ENCODE results near the gene TLE1. TPM values are rescaled to one million over a fixed set of nuclear protein-coding genes. Genes with fewer than 3 reads are reported as not detected.

TLE1 gene
- total RNA-seq, 2 experiments from 2014 or later, result 0.37 to 0.75 TPM

- H3K27ac Mint-ChIP-seq, result no peak overlapping the region
- H3K9me3 Mint-ChIP-seq, result no peaks in the 10 kb centered on the region
- H3K4me3 Mint-ChIP-seq, result no peak overlapping the region
- no peaks in the 10 kb centered on the region for H3K4me1 Mint-ChIP-seq
- H3K27me3 Mint-ChIP-seq, result no peaks in the 10 kb centered on the region
- POLR2A ChIA-PET, result no interaction called here
- H3K36me3 Mint-ChIP-seq (ENCODE audit: low read depth), result no peaks in the 10 kb centered on the region
- CTCF ChIA-PET, result no interaction called here
- no peak for DNase-seq
Measured at GRCh38 chr9:81574405-81574804, 114.9 kb downstream of the TLE1 start.

GRCh38 chr9:81573415-81574321, 115.7 kb downstream of the TLE1 start:
- ChIA-PET POLR2A (no interaction called here), CTCF (no interaction called here)
- DNase-seq, result no peak
- no peaks in the 10 kb centered on the region for H3K36me3 Mint-ChIP-seq (ENCODE audit: low read depth)
- no peaks in the 10 kb centered on the region for H3K27me3 Mint-ChIP-seq
- H3K9me3 Mint-ChIP-seq, result no peaks in the 10 kb centered on the region
- no peak overlapping the region for H3K4me3 Mint-ChIP-seq
- no peak overlapping the region for H3K27ac Mint-ChIP-seq
- no peaks in the 10 kb centered on the region for H3K4me1 Mint-ChIP-seq

- H3K27ac Mint-ChIP-seq, result no peak overlapping the region
- H3K36me3 Mint-ChIP-seq (ENCODE audit: low read depth), result no peaks in the 10 kb centered on the region
- no peak overlapping the region for H3K4me3 Mint-ChIP-seq
- H3K4me1 Mint-ChIP-seq, result no peaks in the 10 kb centered on the region
- ChIA-PET CTCF (no interaction called here), POLR2A (no interaction called here)
- DNase-seq, result no peak
- no peaks in the 10 kb centered on the region for H3K9me3 Mint-ChIP-seq
- H3K27me3 Mint-ChIP-seq, result no peaks in the 10 kb centered on the region
Measured at GRCh38 chr9:81570083-81570482, 119.3 kb downstream of the TLE1 start.

GRCh38 chr9:81566074-81566698, 123.2 kb downstream of the TLE1 start:
- no peak overlapping the region for H3K27ac Mint-ChIP-seq
- no peaks in the 10 kb centered on the region for H3K27me3 Mint-ChIP-seq
- CTCF ChIA-PET, result no interaction called here
- H3K36me3 Mint-ChIP-seq (ENCODE audit: low read depth), result no peaks in the 10 kb centered on the region
- H3K4me1 Mint-ChIP-seq, result no peaks in the 10 kb centered on the region
- H3K4me3 Mint-ChIP-seq, result no peak overlapping the region
- POLR2A ChIA-PET, result no interaction called here
- H3K9me3 Mint-ChIP-seq, result no peaks in the 10 kb centered on the region
- DNase-seq, result no peak

- no peak for DNase-seq
- H3K4me1 Mint-ChIP-seq, result no peaks in the 10 kb centered on the region
- H3K9me3 Mint-ChIP-seq, result no peaks in the 10 kb centered on the region
- H3K36me3 Mint-ChIP-seq (ENCODE audit: low read depth), result no peaks in the 10 kb centered on the region
- ChIA-PET POLR2A (no interaction called here), CTCF (no interaction called here)
- H3K27ac Mint-ChIP-seq, result no peak overlapping the region
- H3K27me3 Mint-ChIP-seq, result no peaks in the 10 kb centered on the region
- no peak overlapping the region for H3K4me3 Mint-ChIP-seq
Measured at GRCh38 chr9:81565609-81566008, 123.7 kb downstream of the TLE1 start.

- ChIA-PET POLR2A (no interaction called here), CTCF (no interaction called here)
- Mint-ChIP-seq H3K9me3 (no peaks in the 10 kb centered on the region), H3K4me1 (no peaks in the 10 kb centered on the region), H3K27me3 (no peaks in the 10 kb centered on the region), H3K4me3 (no peak overlapping the region), H3K36me3 (ENCODE audit: low read depth) (no peaks in the 10 kb centered on the region), H3K27ac (no peak overlapping the region)
- DNase-seq, result no peak
Measured at GRCh38 chr9:81565144-81565543, 124.2 kb downstream of the TLE1 start.

- H3K4me1 Mint-ChIP-seq, result no peaks in the 10 kb centered on the region
- no peaks in the 10 kb centered on the region for H3K27me3 Mint-ChIP-seq
- ChIA-PET POLR2A (no interaction called here), CTCF (no interaction called here)
- no peak overlapping the region for H3K4me3 Mint-ChIP-seq
- no peaks in the 10 kb centered on the region for H3K9me3 Mint-ChIP-seq
- no peak overlapping the region for H3K27ac Mint-ChIP-seq
- no peak for DNase-seq
- H3K36me3 Mint-ChIP-seq (ENCODE audit: low read depth), result no peaks in the 10 kb centered on the region
Measured at GRCh38 chr9:81564632-81565031, 124.7 kb downstream of the TLE1 start.

- ChIA-PET CTCF (no interaction called here), POLR2A (no interaction called here)
- Mint-ChIP-seq H3K36me3 (ENCODE audit: low read depth) (no peaks in the 10 kb centered on the region), H3K27ac (no peak overlapping the region), H3K4me1 (no peaks in the 10 kb centered on the region), H3K4me3 (no peak overlapping the region), H3K9me3 (no peaks in the 10 kb centered on the region), H3K27me3 (no peaks in the 10 kb centered on the region)
- no peak for DNase-seq
Measured at GRCh38 chr9:81563739-81564138, 125.6 kb downstream of the TLE1 start.

- no peaks in the 10 kb centered on the region for H3K36me3 Mint-ChIP-seq (ENCODE audit: low read depth)
- CTCF ChIA-PET, result no interaction called here
- H3K4me3 Mint-ChIP-seq, result no peak overlapping the region
- H3K4me1 Mint-ChIP-seq, result no peaks in the 10 kb centered on the region
- POLR2A ChIA-PET, result no interaction called here
- DNase-seq, result no peak
- H3K9me3 Mint-ChIP-seq, result no peaks in the 10 kb centered on the region
- no peaks in the 10 kb centered on the region for H3K27me3 Mint-ChIP-seq
- H3K27ac Mint-ChIP-seq, result no peak overlapping the region
Measured at GRCh38 chr9:81563020-81563407, 126.3 kb downstream of the TLE1 start.

GRCh38 chr9:81562231-81563019, 126.9 kb downstream of the TLE1 start:
- Mint-ChIP-seq H3K9me3 (no peaks in the 10 kb centered on the region), H3K4me1 (no peaks in the 10 kb centered on the region), H3K27me3 (no peaks in the 10 kb centered on the region), H3K36me3 (ENCODE audit: low read depth) (no peaks in the 10 kb centered on the region), H3K4me3 (no peak overlapping the region), H3K27ac (no peak overlapping the region)
- CTCF ChIA-PET, result no interaction called here
- POLR2A ChIA-PET, result no interaction called here
- no peak for DNase-seq

- no peak for DNase-seq
- H3K4me3 Mint-ChIP-seq, result no peak overlapping the region
- ChIA-PET CTCF (no interaction called here), POLR2A (no interaction called here)
- no peak overlapping the region for H3K27ac Mint-ChIP-seq
- no peaks in the 10 kb centered on the region for H3K4me1 Mint-ChIP-seq
- H3K9me3 Mint-ChIP-seq, result no peaks in the 10 kb centered on the region
- no peaks in the 10 kb centered on the region for H3K27me3 Mint-ChIP-seq
- H3K36me3 Mint-ChIP-seq (ENCODE audit: low read depth), result no peaks in the 10 kb centered on the region
Measured at GRCh38 chr9:81560851-81561732, 128.3 kb downstream of the TLE1 start.

- H3K4me3 Mint-ChIP-seq, result no peak overlapping the region
- H3K9me3 Mint-ChIP-seq, result no peaks in the 10 kb centered on the region
- POLR2A ChIA-PET, result no interaction called here
- no peaks in the 10 kb centered on the region for H3K4me1 Mint-ChIP-seq
- no peak for DNase-seq
- no peak overlapping the region for H3K27ac Mint-ChIP-seq
- no peaks in the 10 kb centered on the region for H3K27me3 Mint-ChIP-seq
- no peaks in the 10 kb centered on the region for H3K36me3 Mint-ChIP-seq (ENCODE audit: low read depth)
- CTCF ChIA-PET, result no interaction called here
Measured at GRCh38 chr9:81559709-81560108, 129.6 kb downstream of the TLE1 start.

GRCh38 chr9:81559197-81559596, 130.2 kb downstream of the TLE1 start:
- ChIA-PET CTCF (no interaction called here), POLR2A (no interaction called here)
- no peak for DNase-seq
- H3K4me3 Mint-ChIP-seq, result no peak overlapping the region
- H3K4me1 Mint-ChIP-seq, result no peaks in the 10 kb centered on the region
- no peaks in the 10 kb centered on the region for H3K36me3 Mint-ChIP-seq (ENCODE audit: low read depth)
- H3K27ac Mint-ChIP-seq, result no peak overlapping the region
- H3K9me3 Mint-ChIP-seq, result no peaks in the 10 kb centered on the region
- no peaks in the 10 kb centered on the region for H3K27me3 Mint-ChIP-seq
